NCI-H526 (cell line): Measurements from ENCODE around the gene ADTRP.
A peak's percentile ranks its signal among the peaks of the same experiment; 100 is the strongest.

Experiments used
- DNase-seq, 2 experiments: peaks; one replicate each; lab custom pipeline; 2025; lab: John Stamatoyannopoulos, UW

Gene ADTRP

DNA sequence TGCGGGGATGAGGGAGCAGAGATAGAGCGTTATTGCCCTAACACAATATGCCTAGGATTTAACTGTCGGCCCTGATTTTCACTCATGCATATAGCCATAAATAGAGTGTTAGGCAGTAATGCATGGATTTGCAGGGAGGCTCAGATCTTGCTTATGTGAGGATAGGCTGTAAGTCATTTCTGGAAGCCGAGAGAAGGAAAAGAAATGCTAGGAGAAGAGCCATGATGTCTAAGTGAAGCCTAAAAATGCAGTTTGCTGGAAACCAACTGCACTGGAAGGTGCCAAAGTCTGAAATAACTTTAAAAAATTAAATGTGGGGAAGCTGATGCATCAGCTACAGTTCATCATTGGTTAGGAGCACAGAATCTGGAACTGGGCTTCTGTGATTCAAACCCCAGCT, 54.3 kb downstream of the ADTRP start:
- DNase-seq = no peak

DNA sequence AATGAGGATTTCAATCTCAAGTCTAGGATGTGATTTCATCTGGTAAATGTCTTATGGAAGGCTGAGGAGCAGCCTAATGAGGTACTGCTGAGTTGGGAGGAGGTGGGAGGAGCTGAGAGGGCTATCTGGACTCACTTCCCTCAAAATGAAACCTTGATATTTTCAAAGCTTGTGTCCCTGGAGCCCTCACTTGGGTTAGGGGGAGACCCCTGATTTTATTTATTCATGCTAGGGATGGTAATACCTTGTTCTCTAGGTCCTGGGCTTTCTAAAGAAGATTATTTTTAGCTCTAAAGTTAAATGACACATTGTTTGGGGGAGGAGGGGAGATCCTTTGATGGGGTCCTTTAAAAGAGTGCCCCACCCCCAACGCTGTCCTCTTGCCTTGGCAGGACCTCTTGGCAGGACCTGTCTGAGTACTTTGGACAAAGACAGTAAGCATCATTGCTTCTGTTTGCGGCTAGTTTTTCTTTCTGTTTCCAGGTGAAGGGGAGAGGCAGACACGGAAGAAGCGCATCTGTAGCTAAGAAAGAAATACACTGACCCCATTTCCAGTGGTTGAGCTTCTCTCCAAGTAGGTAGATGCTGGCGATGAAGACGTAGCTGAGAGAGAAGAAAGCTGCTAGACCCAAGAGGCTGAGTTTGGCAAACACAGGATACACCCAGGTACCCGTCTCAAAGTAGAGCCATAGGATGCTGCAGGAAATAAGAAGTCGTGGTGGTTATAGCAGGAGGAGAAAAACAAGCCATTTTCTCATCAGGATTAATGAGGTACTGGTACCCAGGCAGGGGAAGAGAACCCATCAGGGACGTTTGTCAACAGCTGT, 55.6 kb downstream of the ADTRP start:
- no peak for DNase-seq

DNA sequence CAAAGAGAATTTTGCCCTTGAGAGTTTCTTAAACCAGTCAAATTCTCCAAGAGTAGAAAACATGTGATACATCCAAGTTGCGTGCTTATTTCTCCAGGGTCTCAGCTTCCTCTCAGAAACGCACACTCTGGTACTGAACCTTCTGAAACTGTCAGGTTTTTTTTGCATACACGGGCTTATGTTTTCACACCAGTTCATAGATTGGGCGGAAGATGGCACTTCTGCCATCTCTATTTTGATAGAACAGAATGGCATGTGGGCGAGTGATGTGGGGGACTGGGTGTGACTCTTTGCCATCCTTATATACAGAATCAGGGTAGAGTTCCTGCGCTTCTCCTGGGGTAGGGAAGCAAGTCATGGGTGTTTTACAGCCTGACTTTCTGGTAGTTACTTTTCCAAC, 56.4 kb downstream of the ADTRP start:
- DNase-seq = no peak

DNA sequence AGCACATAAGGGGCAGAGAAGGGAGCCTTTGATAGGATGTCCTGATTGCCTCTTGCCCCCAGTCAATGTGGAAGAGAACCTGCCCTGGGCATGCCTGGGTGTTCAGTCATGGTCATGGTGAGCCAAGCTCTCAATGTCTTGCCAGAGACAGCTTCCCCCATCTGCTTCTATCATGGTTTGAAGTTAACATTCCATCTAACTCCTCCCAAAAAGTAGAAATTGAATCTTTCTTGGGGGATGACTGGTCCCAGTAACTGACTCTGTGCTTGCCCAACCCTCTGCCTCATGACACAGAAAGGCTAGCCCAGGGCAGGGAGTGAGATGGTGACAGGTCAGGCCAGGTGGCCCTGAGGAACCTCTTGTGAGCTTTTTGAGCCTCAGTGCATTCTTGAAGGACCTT, 60.1 kb downstream of the ADTRP start:
- no peak for DNase-seq

DNA sequence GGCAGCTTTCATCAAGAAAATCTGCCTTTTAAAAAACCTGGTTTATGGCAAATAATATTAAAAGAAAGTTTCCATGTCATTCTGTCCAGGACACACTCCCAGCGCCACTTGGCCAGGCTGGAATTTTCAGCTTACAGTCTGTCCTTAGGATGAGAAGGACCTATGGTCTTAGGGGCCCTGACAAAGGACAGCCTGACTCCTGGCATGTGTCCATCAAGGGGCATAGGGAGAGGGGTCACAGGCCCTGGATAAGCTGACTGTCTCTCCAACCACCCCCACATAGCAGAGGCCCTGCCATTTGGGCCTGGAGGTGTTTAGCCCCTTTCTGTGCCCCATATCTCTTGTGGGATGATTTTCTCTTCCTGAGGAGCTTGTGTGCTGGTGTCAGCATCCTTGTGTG, 60.6 kb downstream of the ADTRP start:
- DNase-seq = no peak

DNA sequence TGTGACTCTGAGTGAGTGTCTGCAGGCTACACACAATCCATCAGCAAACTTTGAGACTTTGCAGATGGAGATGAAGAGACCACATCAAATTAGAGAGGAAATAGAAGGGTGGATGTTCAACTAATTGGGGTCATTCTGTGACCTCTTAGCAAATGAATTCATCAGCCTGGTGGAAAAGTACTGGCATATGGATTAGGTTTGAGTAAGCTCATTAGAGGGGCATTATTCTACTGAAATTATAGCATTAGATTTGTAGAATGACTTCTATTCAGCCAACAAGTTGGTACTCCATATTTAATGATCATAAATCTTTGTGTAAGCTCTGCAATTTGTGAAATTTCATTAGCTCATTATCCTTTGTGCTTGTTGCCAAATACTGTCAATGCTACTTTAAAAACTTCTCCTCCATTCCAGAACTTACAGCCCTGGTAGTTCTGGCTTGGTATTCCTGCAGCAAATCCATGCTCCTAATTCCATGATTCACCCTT, 63.8 kb downstream of the ADTRP start:
- DNase-seq = no peak

DNA sequence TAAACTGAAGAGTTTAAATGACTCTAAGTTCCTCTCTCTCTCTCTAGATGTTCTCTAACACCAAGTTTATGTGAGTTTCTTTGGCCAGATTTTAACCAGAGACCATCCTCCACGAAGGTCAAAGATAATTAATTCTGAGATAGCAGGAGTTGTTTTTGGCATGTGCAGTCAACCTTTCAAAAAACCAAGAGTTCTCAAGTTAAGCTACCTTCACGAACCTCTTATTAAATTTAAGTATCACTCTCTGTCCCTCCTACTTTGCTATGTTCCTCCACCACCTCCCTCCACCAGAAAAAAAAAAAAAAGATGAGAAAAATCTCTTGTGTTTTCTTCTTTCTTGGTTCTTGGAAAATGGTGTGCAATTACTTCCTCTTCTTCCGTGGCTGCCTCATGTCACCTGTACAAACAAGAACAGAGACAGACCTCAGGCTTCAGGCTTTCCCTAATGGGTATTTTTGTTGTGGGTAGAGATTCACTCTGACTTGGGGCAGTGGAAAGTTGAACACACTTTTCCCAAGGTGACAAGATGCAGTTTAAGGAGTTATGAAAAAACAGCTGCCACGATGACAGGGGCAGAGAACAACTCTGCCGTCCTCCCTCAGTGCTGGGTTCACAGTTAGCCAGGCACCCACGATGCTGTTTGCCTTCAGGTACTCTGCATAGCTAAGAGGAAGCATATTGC, 64.3 kb downstream of the ADTRP start:
- DNase-seq = no peak

DNA sequence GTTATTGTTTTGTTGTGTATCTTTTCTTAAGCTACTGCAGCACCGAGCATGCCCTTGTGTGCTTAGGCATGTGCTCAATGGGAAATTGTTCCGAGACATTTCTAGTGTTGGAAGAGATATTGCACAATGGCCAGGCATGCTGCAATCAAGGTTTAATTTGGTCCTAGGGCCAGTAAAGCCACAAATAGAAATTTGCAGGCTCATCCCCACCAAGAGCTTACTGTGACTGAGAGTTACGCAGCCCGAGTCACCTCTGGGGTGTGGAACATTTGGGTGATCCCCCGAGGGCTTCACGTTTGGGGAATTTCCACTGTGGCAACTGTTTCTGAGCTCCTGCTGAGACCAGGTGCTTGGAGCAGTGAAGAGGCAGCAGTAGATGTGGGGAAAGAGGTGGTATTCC, 65.8 kb downstream of the ADTRP start:
- DNase-seq = no peak

DNA sequence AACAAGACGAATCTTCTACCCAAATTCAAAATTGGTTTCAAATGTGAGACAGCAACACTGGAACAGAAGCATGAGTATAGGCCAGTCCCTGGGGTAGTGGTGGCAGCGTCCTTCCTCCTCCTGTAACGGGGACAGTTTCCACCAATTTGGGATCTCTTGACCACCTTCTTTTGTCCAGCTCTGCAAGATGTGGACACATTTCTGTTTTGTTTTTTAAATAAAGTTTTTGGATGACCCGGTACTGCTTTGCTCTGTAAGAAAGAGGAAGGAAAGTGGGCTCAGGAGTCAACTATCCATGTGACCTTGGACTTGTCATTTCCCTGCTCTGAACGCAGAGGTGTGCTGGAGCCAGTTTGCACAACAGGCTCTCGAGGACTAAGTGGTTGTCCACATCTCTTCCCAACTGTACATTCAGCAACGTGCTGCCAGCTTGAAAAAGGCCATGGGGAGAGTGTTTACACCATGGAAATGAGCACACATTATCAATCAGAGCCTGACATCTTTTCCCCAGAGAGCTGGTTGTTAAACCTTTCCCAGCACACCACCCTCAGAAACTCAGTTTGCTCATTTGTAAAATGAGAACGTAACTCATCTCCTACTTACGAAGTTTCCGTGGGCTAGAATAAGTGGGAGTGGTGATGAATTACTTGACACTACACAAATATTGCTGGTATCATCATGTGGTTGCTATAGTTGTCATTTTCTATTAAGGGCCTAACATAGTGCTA, 66.5 kb downstream of the ADTRP start:
- no peak for DNase-seq

DNA sequence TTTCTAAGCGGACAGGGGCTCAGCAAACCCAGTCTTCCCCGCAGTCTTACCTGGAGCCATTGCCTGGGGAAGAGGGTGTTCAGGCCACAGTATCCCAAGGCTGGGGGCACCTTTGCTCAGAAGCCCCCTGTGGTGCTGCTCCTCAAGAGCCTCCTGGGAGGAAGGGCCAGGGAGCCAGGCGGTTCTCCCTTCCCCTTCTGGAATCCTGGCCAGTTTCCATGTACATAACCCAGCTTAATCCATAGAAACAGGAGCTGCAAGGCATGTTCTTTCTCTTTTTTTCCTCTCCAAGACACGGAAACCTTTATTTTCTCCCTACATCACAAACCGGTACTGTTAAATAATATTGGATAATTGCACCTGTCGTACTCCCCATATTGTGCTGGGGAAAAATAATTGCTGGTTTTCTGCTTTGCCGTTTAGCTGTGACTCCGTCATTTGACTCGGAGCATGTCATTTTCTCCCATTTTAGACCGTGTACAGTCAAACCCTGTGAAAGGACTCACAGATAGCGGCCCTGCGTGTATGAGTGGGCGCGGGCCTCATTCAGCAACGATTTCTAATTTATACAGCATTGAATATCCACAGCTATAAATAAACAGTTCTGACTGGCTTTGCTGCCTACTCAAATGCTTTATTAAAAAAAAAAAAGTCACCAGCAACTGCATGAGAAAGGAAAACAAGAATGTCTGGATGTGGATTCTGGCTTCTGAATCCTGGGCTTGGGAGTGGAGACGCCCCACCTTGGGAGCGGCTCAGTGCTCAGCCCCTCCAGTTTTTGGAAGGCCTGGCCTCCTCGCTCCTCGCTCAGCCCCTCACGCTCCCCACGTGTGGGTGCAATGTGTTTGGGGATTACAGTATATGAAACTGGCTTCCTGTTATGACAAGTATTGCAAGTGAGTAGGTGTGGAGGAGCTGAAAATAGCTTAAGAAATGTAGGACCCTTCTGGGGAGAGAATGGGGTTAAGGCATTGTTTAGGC, 67.3 kb downstream of the ADTRP start:
- no peak for DNase-seq

DNA sequence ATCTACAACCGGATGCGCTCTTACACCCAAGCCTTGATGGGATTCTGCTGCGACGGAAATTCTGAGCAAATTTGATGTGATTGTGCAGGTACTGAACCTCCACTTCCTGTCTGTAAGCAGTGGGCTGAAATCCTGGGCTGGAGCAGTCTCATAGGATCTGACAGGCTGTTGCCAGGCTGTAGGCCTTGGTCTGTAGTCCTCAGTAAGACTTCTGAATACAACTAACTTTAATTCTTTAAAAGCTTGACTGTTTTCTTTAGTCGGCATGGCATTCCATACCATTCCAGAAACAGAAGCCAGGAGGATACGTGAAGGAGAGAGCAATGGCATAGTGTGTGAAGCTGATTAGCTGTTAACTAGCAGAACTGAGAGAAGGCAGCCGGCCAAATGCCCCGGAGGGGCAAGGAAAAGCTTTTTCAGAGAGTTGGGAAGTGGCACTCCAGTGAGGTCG, 68.3 kb downstream of the ADTRP start:
- DNase-seq = no peak

DNA sequence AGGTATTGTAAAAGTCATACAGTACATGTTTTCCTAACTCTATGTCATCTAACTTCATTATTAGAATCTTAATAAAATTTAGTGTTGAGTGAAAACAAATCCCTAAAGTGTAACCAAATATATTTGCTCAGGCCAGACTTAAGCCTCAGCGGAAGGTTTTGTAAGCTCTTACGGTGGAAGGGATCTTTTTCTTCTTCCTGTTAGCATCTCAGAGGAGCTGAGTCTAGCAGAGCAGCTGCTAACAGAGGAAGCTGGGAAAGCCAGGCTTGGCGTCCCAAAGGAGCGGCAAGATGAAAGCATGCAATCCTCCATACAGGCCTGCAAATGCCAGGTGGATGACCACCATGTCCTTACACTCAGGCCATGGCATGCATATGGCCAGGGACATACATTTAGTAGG, 72.4 kb downstream of the ADTRP start:
- DNase-seq = no peak

DNA sequence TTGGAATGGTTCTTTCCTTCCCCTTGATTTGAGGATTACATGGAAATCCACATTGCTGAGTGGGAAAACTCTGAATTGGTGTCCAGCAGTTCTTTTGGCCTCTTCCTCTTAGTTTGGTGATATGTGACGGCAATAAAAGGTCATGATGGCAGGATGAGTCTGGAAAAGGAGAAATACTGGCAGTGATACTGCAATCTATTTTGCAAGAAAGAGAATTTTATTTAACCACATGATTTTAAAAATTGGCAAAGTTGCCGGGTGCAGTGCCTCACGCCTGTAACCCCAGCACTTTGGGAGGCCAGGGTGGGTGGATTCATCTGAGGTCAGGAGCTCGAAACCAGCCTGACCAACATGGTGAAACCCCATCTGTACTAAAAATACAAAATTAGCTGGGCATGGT, 73.1 kb downstream of the ADTRP start:
- DNase-seq = no peak

DNA sequence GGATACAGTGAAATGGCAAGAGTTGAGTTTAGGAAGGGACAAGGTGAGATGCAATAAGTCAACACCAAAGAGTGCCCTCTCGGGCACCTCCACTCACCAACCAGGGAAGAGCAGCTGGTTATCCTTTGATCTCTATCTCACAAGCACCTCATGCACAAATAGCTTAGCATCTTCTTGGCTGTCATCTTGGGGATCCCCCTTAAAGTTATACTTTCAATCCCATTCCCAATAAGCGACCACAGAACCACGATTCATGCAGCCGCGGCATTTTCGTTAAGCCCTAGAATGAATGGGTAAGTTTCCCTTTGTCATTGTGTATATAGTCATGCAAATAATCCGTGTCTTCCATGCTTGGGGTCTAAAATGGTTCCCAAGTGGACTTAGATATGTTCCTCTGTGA, 73.5 kb downstream of the ADTRP start:
- DNase-seq = no peak

DNA sequence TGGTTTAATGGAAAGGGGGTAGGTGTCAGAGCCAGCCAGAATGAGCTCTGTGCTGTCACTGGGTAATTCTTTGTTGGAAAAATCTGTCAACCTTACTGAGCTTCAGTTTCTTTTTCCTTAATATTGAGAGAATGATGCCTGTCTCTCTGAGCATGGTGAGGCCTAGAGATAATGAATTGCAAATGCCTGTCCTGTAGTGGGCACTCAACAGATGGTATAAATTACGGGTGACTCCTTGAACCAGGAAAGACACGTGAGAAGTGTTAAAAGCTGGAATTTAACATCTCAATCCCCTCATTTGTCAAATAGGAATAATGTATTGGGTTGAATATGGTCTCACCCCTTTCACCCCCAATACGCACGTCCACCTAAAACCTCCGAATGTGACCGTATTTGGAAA, 74.9 kb downstream of the ADTRP start:
- DNase-seq = no peak

DNA sequence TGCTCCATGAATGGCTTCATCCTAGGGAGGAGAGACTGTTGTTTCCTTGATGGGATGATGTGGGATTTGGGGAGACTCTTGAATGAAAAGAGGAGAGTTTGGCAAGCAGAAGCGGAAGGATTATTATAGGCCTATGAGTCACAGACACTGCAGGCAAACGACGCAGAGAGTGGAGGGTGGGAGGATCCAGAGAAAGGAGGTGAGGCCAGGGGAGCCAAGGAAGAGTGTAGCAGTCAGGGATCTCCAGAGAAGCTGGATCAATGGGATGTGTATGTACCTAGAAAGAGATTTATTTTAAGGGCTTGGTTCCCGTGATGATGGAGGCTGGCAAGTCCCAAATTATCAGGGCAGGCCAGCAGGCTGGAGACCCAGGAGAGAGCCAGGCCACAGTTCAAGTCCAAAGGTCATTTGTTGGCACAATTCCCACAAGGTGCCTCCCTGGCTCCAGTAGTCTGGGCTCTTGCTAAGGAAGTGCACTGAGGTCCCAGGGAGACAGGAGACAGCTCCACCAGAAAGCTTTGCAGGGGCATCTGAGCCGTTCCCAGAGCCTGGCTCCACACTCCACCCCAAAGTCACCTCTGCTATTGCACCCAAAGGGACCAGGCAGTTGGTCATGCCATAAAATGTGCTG, 76.0 kb downstream of the ADTRP start:
- DNase-seq = no peak

DNA sequence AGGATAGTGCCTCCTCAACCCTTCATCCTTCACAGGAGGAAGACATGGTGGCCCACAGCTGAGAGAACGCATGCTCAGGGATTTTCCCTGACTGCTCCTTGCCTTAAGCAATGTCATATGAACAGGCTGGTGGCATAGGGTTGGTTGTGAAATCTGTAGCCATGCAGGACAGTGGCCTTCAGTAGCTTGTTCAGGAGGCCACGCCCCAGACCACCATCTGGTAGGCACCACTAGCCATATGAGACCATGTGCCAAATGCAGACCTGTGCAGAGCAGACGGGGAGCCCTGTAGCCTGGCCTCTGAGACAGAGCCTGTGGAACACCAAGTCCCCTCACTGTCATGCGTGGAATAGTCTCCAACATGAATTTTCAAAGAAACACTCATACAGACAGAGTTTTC, 76.5 kb downstream of the ADTRP start:
- no peak for DNase-seq

DNA sequence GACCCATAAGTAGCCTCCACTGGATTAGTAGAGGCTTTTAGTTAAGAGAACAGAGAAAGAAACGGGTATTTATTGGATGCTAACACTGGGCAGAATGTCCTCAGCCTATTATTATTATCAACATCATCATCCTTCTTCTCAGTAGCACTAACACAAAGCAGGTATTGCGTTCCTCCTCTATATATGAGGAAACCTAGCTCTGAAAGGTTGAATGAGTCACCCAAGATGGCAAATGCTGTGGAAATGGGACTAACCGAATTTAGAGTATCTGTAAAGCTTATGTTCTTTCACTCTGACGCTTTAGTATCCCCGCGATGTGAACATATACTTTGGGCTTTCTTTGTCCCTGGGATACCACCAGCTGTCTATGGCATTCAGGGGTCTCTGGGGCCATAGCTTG, 77.0 kb downstream of the ADTRP start:
- no peak for DNase-seq

DNA sequence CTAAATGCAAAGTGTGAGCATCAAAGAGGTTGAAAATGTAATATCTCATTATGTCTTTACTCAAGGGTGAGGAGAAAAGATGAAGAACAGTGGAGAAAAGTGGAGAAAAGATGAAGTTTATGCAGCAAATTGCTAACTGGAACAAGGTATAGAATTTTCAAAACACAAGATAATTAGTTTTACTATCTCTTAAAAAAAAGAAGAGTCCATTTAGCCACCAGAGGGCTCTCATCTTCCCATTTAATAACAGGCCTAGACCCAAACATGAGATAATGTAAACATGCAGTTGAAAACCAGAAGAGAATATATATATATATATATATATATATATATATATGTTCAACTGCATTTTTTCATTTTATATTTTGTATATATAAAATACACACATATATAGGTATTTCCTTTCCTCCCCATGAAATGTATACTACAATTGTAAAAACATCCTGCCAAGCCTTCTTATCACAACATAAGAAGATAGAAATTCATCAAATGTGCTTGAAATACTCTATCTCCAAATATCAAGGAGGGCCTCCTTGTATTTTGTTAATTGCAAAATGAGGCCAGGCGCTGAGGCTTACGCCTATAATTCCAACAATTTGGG, 78.4 kb downstream of the ADTRP start:
- peak; percentile 23 to 71 for DNase-seq

DNA sequence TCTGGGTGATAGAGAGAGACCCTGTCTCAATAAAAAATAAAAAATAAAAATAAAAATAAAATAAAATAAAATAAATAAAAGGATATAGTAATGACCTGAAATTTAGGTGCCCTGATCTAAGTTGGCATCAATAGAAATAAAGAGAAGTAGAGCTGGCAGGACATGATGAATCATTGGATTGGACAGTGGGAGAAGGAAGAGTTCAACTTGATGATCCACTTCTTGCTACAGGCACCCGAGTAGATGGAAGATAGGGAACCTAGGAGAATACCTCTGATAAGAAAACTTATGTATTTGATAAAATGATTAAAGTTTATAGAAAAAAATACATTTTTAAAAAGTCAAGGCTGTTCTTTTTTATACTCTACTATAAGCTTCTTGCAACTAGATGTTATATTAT, 79.0 kb downstream of the ADTRP start:
- DNase-seq = no peak
